ENCODE data around the gene FEN1. TPM values are rescaled to one million over a fixed set of nuclear protein-coding genes. Genes with fewer than 3 reads are reported as not detected.

FEN1 gene
- total and polyA plus RNA-seq, 2 of the 8 experiments (the other 6 are each of a cell fraction or from before 2014, with no cell fraction given): 52.6 to 86.1 TPM

GRCh38 chr11:61814958-61815789, 22.5 kb downstream of the FEN1 start (continued):
- TF ChIP-seq ATF2 (IDR thresholded peaks at IDR 0.05; ENCODE audit: low read length) (no peak; the same call in 1 of the 2 replicates), TAF1 (IDR thresholded peaks at IDR 0.05; ENCODE audit: low read depth, low read length) (peak; percentile 75), RAD21 (IDR thresholded peaks at IDR 0.05 in 1 of 2, conservative IDR thresholded peaks at IDR 0.05 in 1 of 2; ENCODE audit: low read depth in 2 of 2, low read length in 2 of 2) (no peak), TBP (IDR thresholded peaks at IDR 0.05; ENCODE audit: low read depth, low read length) (peak; percentile 42; the same call in 1 of the 2 replicates), TEAD4 (IDR thresholded peaks at IDR 0.05; ENCODE audit: low read depth, low read length) (peak; percentile 52; the same call in 1 of the 2 replicates), PHF8 (conservative IDR thresholded peaks at IDR 0.05; ENCODE audit: low read depth, low read length) (no peak; the same call in none of the 2 replicates), NANOG (IDR thresholded peaks at IDR 0.05; ENCODE audit: insufficient read depth, low read depth, low read length, poor library complexity, severe bottlenecking) (no peak), POU5F1 (IDR thresholded peaks at IDR 0.05; ENCODE audit: low read depth, low read length) (no peak), BRCA1 (IDR thresholded peaks at IDR 0.05; ENCODE audit: low read depth, low read length) (no peak), YY1 (IDR thresholded peaks at IDR 0.05; ENCODE audit: low read depth, low read length) (0 out of 2 replicates have a peak, but pooled peaks have one; percentile 22), POLR2AphosphoS5 (IDR thresholded peaks at IDR 0.05; ENCODE audit: low read depth, low read length) (peak; percentile 89), CHD2 (IDR thresholded peaks at IDR 0.05; ENCODE audit: low read length) (0 out of 2 replicates have a peak, but pooled peaks have one; percentile 7), SIN3A (conservative IDR thresholded peaks at IDR 0.05 in 1 of 2, IDR thresholded peaks at IDR 0.05 in 1 of 2; ENCODE audit: low read depth in 1 of 2, low read length in 2 of 2) (peak in 1 of 2 experiments; percentile 22; a peak in 2 of 4 replicates), CREB1 (IDR thresholded peaks at IDR 0.05) (peak; percentile 75; the same call in 1 of the 2 replicates), TAF7 (optimal IDR thresholded peaks at IDR 0.05; ENCODE audit: borderline replicate concordance, low read depth, low read length) (peak; percentile 92), USF2 (IDR thresholded peaks at IDR 0.05; ENCODE audit: low read length) (0 out of 2 replicates have a peak, but pooled peaks have one; percentile 11), SUZ12 (IDR thresholded peaks at IDR 0.05; ENCODE audit: low read length) (no peak), SRF (IDR thresholded peaks at IDR 0.05; ENCODE audit: low read depth, low read length) (no peak)
